Measurements from ENCODE around the gene LTBP4. TPM values are rescaled to one million over a fixed set of nuclear protein-coding genes. Genes with fewer than 3 reads are reported as not detected.

The LTBP4 gene
- polyA plus RNA-seq, 1 of the 3 experiments (the other 2 are of a cell fraction): 24.8 TPM

GRCh38 chr19:40621283-40621682 is 20.1 kb downstream of the LTBP4 start (continued):
- TF ChIP-seq REST (IDR thresholded peaks at IDR 0.05; ENCODE audit: low read depth, low read length) (no peak), USF2 (IDR thresholded peaks at IDR 0.05; ENCODE audit: borderline replicate concordance, low read depth, low read length) (no peak), ZBTB33 (IDR thresholded peaks at IDR 0.05; ENCODE audit: borderline replicate concordance, low read depth) (no peak)

GRCh38 chr19:40621966-40622772 is 21.0 kb downstream of the LTBP4 start:
- Histone ChIP-seq H3K4me1 (ENCODE audit: control insufficient read depth in 1 of 2, insufficient read depth in 2 of 2, low read depth in 1 of 2, low read length in 1 of 2) (peaks cover 0 to 5% of the 10 kb centered on the region in 2 experiments; a peak in 1 of 4 replicates), H3K9me2 (no peaks in the 10 kb centered on the region), H3F3A (replicated peaks; ENCODE audit: insufficient read depth) (peaks cover 3% of the 10 kb centered on the region), H3K79me2 (ENCODE audit: insufficient read depth) (no peaks in the 10 kb centered on the region), H3K27me3 (ENCODE audit: insufficient read depth) (no peaks in the 10 kb centered on the region), H3K4me2 (no peak overlapping the region), H3K4me3 (ENCODE audit: low read depth in 2 of 2, low read length in 1 of 2) (no peak overlapping the region), H3K27ac (ENCODE audit: low read depth in 2 of 2, low read length in 1 of 2) (no peak overlapping the region), H3K9me3 (no peaks in the 10 kb centered on the region), H4K20me1 (ENCODE audit: insufficient read depth) (no peaks in the 10 kb centered on the region), H3K9ac (no peak overlapping the region), H3K36me3 (replicated peaks in 1 of 2; ENCODE audit: control insufficient read depth in 1 of 2, insufficient read depth in 2 of 2, low read length in 1 of 2) (no peaks in the 10 kb centered on the region), H2AFZ (ENCODE audit: low read depth) (no peak overlapping the region)
- TF ChIP-seq CHD2 (IDR thresholded peaks at IDR 0.05; ENCODE audit: low read length, partially characterized antibody) (no peak), YY1 (IDR thresholded peaks at IDR 0.05; ENCODE audit: low read depth) (no peak), SMC3 (IDR thresholded peaks at IDR 0.05; ENCODE audit: low read depth, low read length) (no peak), RAD21 (IDR thresholded peaks at IDR 0.05; ENCODE audit: low read length) (no peak), TAF1 (IDR thresholded peaks at IDR 0.05; ENCODE audit: borderline replicate concordance, low read depth, low read length) (no peak), POLR2AphosphoS5 (IDR thresholded peaks at IDR 0.05; ENCODE audit: low read depth, low read length) (no peak), MXI1 (IDR thresholded peaks at IDR 0.05; ENCODE audit: low read depth, low read length) (no peak), NFIC (IDR thresholded peaks at IDR 0.05; ENCODE audit: borderline replicate concordance) (no peak), GATA2 (CRISPR knock-in tag; IDR thresholded peaks at IDR 0.05) (no peak), PBX3 (IDR thresholded peaks at IDR 0.05) (no peak), REST (IDR thresholded peaks at IDR 0.05; ENCODE audit: low read depth, low read length) (no peak), USF1 (IDR thresholded peaks at IDR 0.05; ENCODE audit: borderline replicate concordance, low read depth) (no peak)
- CTCF ChIA-PET: interaction anchor here (1.0 to 12.8 kb wide), 3 partner anchors 11 to 158 kb away, joined by 3 to 155 read pairs (median 5); no protein-coding TSS in a partner anchor
- DNase-seq: peak; percentile 21
- 93% methylated on average over 18 of the region's 24 CpGs for WGBS (ENCODE audit: low lambda C conversion rate)
- POLR2A ChIA-PET: no interaction called here
